Measurements from ENCODE around the gene ACER2.

ACER2 gene

GRCh38 chr9:19486803-19487202 is 78.0 kb downstream of the ACER2 start:
- no peak for DNase-seq (ENCODE audit: low spot score)

- DNase-seq (ENCODE audit: low spot score) = no peak
Measured at GRCh38 chr9:19488721-19489120, 79.9 kb downstream of the ACER2 start.

- DNase-seq (ENCODE audit: low spot score) = no peak
Measured at GRCh38 chr9:19490269-19490668, 81.5 kb downstream of the ACER2 start.

GRCh38 chr9:19490828-19491227 is 82.0 kb downstream of the ACER2 start:
- no peak for DNase-seq (ENCODE audit: low spot score)

- DNase-seq (ENCODE audit: low spot score) = no peak
Measured at GRCh38 chr9:19492775-19493173, 84.0 kb downstream of the ACER2 start.

- peak; percentile 84 for DNase-seq (ENCODE audit: low spot score)
Measured at GRCh38 chr9:19493174-19493811, 84.5 kb downstream of the ACER2 start.

- no peak for DNase-seq (ENCODE audit: low spot score)
Measured at GRCh38 chr9:19493876-19494275, 85.1 kb downstream of the ACER2 start.

- no peak for DNase-seq (ENCODE audit: low spot score)
Measured at GRCh38 chr9:19495186-19496028, 86.6 kb downstream of the ACER2 start.

GRCh38 chr9:19496321-19497050 is 87.7 kb downstream of the ACER2 start:
- DNase-seq (ENCODE audit: low spot score) = no peak

- no peak for DNase-seq (ENCODE audit: low spot score)
Measured at GRCh38 chr9:19497276-19497675, 88.5 kb downstream of the ACER2 start.

GRCh38 chr9:19498015-19498414 is 89.2 kb downstream of the ACER2 start:
- peak; percentile 41 for DNase-seq (ENCODE audit: low spot score)
